A673 (cell line): ENCODE measurements around the gene SLC7A6. TPM values are rescaled to one million over a fixed set of nuclear protein-coding genes. Genes with fewer than 3 reads are reported as not detected.
"Not testable (repeated sequence)": the region's sequence is repeated elsewhere in the genome, so short reads cannot be mapped to it uniquely, and the experiment has no call there.

Source experiments
- BruUV-seq: library from RNA; stranded (reverse); fragments of 400-500 nt; replicated peaks from 2 replicates; lab custom pipeline; 2021; lab: Mats Ljungman, UMichigan
- CTCF ChIA-PET: fragments of 300-600 bp; sonication (Branson Sonifier 250); formaldehyde crosslinking; loops from one replicate; lab custom pipeline; 2022; ENCODE audit warnings: antibody characterized with exemption; lab: Charles Lee
- POLR2A ChIA-PET: fragments of 300-600 bp; sonication (Branson Sonifier 250); formaldehyde crosslinking; loops from one replicate; lab custom pipeline; 2022; ENCODE audit warnings: antibody characterized with exemption; ENCODE audit not compliant: low non-redundant PET; lab: Charles Lee
- DNase-seq: peaks from one replicate; pipeline ENCODE4 v3.0.0-alpha.2; 2015; ENCODE audit warnings: low spot score
- H3K27ac ChIP-seq: fragments of 200-600 bp; sonication (generic); 2 replicates; pipeline ENCODE4 v1.5.1; 2016; ENCODE audit warnings: mixed run types, low read depth, mild to moderate bottlenecking, mixed read lengths, antibody characterized with exemption, low read length; ENCODE audit not compliant: poor library complexity, severe bottlenecking
- H3K27me3 ChIP-seq: fragments of 200-600 bp; sonication (generic); replicated peaks from 2 replicates; pipeline ENCODE4 v1.6.1; 2017; ENCODE audit warnings: mixed run types, low read depth, mild to moderate bottlenecking, mixed read lengths, antibody characterized with exemption, low read length; ENCODE audit not compliant: insufficient read depth, poor library complexity
- H3K36me3 ChIP-seq: fragments of 200-600 bp; sonication (generic); 2 replicates; pipeline ENCODE4 v1.6.1; 2016; ENCODE audit warnings: mixed run types, mild to moderate bottlenecking, mixed read lengths, antibody characterized with exemption, low read length; ENCODE audit not compliant: insufficient read depth, poor library complexity, severe bottlenecking
- H3K4me1 ChIP-seq: fragments of 200-600 bp; sonication (generic); 2 replicates; pipeline ENCODE4 v1.6.1; 2017; ENCODE audit warnings: mixed run types, mild to moderate bottlenecking, mixed read lengths, antibody characterized with exemption, low read length; ENCODE audit not compliant: insufficient read depth, poor library complexity, severe bottlenecking
- H3K4me3 ChIP-seq: fragments of 200-600 bp; sonication (generic); 2 replicates; pipeline ENCODE4 v1.5.1; 2016; ENCODE audit warnings: low read depth, mixed run types, mild to moderate bottlenecking, mixed read lengths, low read length; ENCODE audit not compliant: poor library complexity, severe bottlenecking
- H3K9me3 ChIP-seq: fragments of 200-600 bp; sonication (generic); 2 replicates; pipeline ENCODE4 v1.6.1; 2016; ENCODE audit warnings: mixed run types, low read depth, mild to moderate bottlenecking, mixed read lengths, antibody characterized with exemption, low read length; ENCODE audit not compliant: poor library complexity, severe bottlenecking
- CTCF ChIP-seq: fragments of 300-800, 200-600 bp; sonication (generic); conservative IDR thresholded peaks from 2 replicates; pipeline ENCODE4 v1.5.1; 2017; ENCODE audit warnings: low read depth, mild to moderate bottlenecking, antibody characterized with exemption, low read length, moderate library complexity, mixed read lengths
- EZH2 ChIP-seq: fragments of 200-600 bp; sonication (generic); IDR thresholded peaks from 2 replicates; pipeline ENCODE4 v1.6.1; 2017; ENCODE audit warnings: borderline replicate concordance, low read depth, mild to moderate bottlenecking, mixed read lengths, antibody characterized with exemption, low read length; ENCODE audit not compliant: poor library complexity, severe bottlenecking
- intact Hi-C: fragments of 100-400 bp; cut with micrococcal nuclease; formaldehyde crosslinking; loops from one replicate; pipeline ENCODE4 v1.10.0; 2022; ENCODE audit not compliant: unreplicated experiment
- total RNA-seq: library from RNA; stranded (reverse); gene quantifications from 2 replicates; pipeline ENCODE4 v1.2.3, GENCODE V29; 2021

Gene SLC7A6
- total RNA-seq, 1 experiment from 2014 or later, result 58.7 TPM

GRCh38 chr16:68286153-68287074 is 22.1 kb downstream of the SLC7A6 start:
- Histone ChIP-seq H3K4me1 (peaks cover 17% of the 10 kb centered on the region), H3K36me3 (peaks cover 17% of the 10 kb centered on the region), H3K4me3 (no peak overlapping the region), H3K27me3 (no peaks in the 10 kb centered on the region), H3K27ac (no peak overlapping the region), H3K9me3 (no peaks in the 10 kb centered on the region)
- intact Hi-C loops, result no loop called here
- ChIA-PET CTCF (interaction anchor here (0.7 to 0.9 kb wide), 2 partner anchors 23 to 59 kb away, joined by 3 to 4 read pairs; no protein-coding TSS in a partner anchor), POLR2A (no interaction called here)
- no peak for DNase-seq
- no TSS peak for BruUV-seq
- TF ChIP-seq CTCF (no peak), EZH2 (no peak)

GRCh38 chr16:68287276-68288251 is 23.2 kb downstream of the SLC7A6 start:
- POLR2A ChIA-PET, result no interaction called here
- H3K4me1 ChIP-seq, result peaks cover 17% of the 10 kb centered on the region
- BruUV-seq, result no TSS peak
- H3K36me3 ChIP-seq, result peaks cover 21% of the 10 kb centered on the region
- intact Hi-C loops, result no loop called here
- CTCF ChIA-PET, result interaction anchor here (0.6 kb wide), 1 partner anchor 724 kb away, joined by 3 read pairs; no protein-coding TSS in a partner anchor
- H3K9me3 ChIP-seq, result no peaks in the 10 kb centered on the region
- TF ChIP-seq CTCF (no peak), EZH2 (no peak)
- no peak for DNase-seq
- H3K4me3 ChIP-seq, result no peak overlapping the region
- no peak overlapping the region for H3K27ac ChIP-seq
- no peaks in the 10 kb centered on the region for H3K27me3 ChIP-seq

GRCh38 chr16:68288252-68288650 is 23.9 kb downstream of the SLC7A6 start:
- POLR2A ChIA-PET, result no interaction called here

GRCh38 chr16:68288796-68289195 is 24.5 kb downstream of the SLC7A6 start:
- Histone ChIP-seq H3K36me3 (peaks cover 21% of the 10 kb centered on the region), H3K4me1 (peaks cover 17% of the 10 kb centered on the region)
- H3K9me3 ChIP-seq, intact Hi-C loops, BruUV-seq, DNase-seq, POLR2A ChIA-PET, H3K27ac ChIP-seq, H3K4me3 ChIP-seq, CTCF ChIA-PET, H3K27me3 ChIP-seq: not testable (repeated sequence)

More at GRCh38 chr16:68288252-68288650, 23.9 kb downstream of the SLC7A6 start:
- H3K4me1 ChIP-seq, result peaks cover 17% of the 10 kb centered on the region
- H3K9me3 ChIP-seq, result no peaks in the 10 kb centered on the region
- peaks cover 21% of the 10 kb centered on the region for H3K36me3 ChIP-seq
- H3K4me3 ChIP-seq, result no peak overlapping the region
- no peaks in the 10 kb centered on the region for H3K27me3 ChIP-seq
- H3K27ac ChIP-seq, result no peak overlapping the region
- intact Hi-C loops, result no loop called here
- TF ChIP-seq CTCF, result no peak
- CTCF ChIA-PET, result interaction anchor here (0.6 kb wide), 1 partner anchor 725 kb away, joined by 3 read pairs; no protein-coding TSS in a partner anchor
- DNase-seq, result no peak
- BruUV-seq, result no TSS peak
